ENCODE measurements around the gene IYD.

Gene IYD

GRCh38 chr6:150395388-150396009 is 26.7 kb downstream of the IYD start:
- peak; percentile 9 for DNase-seq

GRCh38 chr6:150403458-150404246 is 34.8 kb downstream of the IYD start:
- DNase-seq = no peak

GRCh38 chr6:150406948-150407347 is 38.1 kb downstream of the IYD start:
- no peak for DNase-seq

GRCh38 chr6:150408842-150409241 is 40.0 kb downstream of the IYD start:
- no peak for DNase-seq

- no peak for DNase-seq
Observed at GRCh38 chr6:150409576-150410066, 40.8 kb downstream of the IYD start.

GRCh38 chr6:150410399-150410798 is 41.6 kb downstream of the IYD start:
- DNase-seq = no peak

- no peak for DNase-seq
Observed at GRCh38 chr6:150410906-150411305, 42.1 kb downstream of the IYD start.

GRCh38 chr6:150412221-150412620 is 43.4 kb downstream of the IYD start:
- no peak for DNase-seq

- DNase-seq = no peak
Observed at GRCh38 chr6:150413198-150413597, 44.4 kb downstream of the IYD start.

- DNase-seq = no peak
Observed at GRCh38 chr6:150413781-150414281, 45.0 kb downstream of the IYD start.

- DNase-seq = no peak
Observed at GRCh38 chr6:150416128-150416527, 47.3 kb downstream of the IYD start.

GRCh38 chr6:150417250-150417649 is 48.4 kb downstream of the IYD start:
- no peak for DNase-seq

- no peak for DNase-seq
Observed at GRCh38 chr6:150417899-150418826, 49.4 kb downstream of the IYD start.

GRCh38 chr6:150418827-150419594 is 50.2 kb downstream of the IYD start:
- peak; percentile 61 for DNase-seq

- no peak for DNase-seq
Observed at GRCh38 chr6:150420428-150420827, 51.6 kb downstream of the IYD start.

GRCh38 chr6:150420926-150421325 is 52.1 kb downstream of the IYD start:
- DNase-seq = no peak

GRCh38 chr6:150425508-150425907 is 56.7 kb downstream of the IYD start:
- no peak for DNase-seq

GRCh38 chr6:150426198-150426597 is 57.4 kb downstream of the IYD start:
- DNase-seq = no peak

GRCh38 chr6:150427037-150427602 is 58.3 kb downstream of the IYD start:
- no peak for DNase-seq

- DNase-seq = no peak
Observed at GRCh38 chr6:150427843-150428242, 59.0 kb downstream of the IYD start.

- DNase-seq = no peak
Observed at GRCh38 chr6:150430815-150431214, 62.0 kb downstream of the IYD start.

- no peak for DNase-seq
Observed at GRCh38 chr6:150435360-150435759, 66.5 kb downstream of the IYD start.
